Measurements from ENCODE around the gene RARB.

The RARB gene

GRCh38 chr3:25592510-25592968 lies 164.5 kb downstream of the RARB start:
- Histone ChIP-seq H3K27me3 (replicated peaks) (no peaks in the 10 kb centered on the region), H3K27ac (peak overlapping the region; percentile 81), H3K36me3 (replicated peaks) (peaks cover 35% of the 10 kb centered on the region), H3K4me3 (ENCODE audit: low read depth, low read length) (no peak overlapping the region)
- in situ Hi-C loops (cut with HindIII; ENCODE audit: low pct_ligation_motif_present, low sequenced_read_pairs): no loop called here
- DNase-seq: peak; percentile 90
- TF ChIP-seq CTCF (IDR thresholded peaks at IDR 0.05; ENCODE audit: low read depth, low read length, missing control alignments): peak; percentile 66

- DNase-seq: no peak
- TF ChIP-seq CTCF (IDR thresholded peaks at IDR 0.05; ENCODE audit: low read depth, low read length, missing control alignments): no peak
- no peak overlapping the region for H3K4me3 ChIP-seq (ENCODE audit: low read depth, low read length)
- H3K27ac ChIP-seq: peak overlapping the region; percentile 81
- no peaks in the 10 kb centered on the region for H3K27me3 ChIP-seq (replicated peaks)
- in situ Hi-C loops (cut with HindIII; ENCODE audit: low pct_ligation_motif_present, low sequenced_read_pairs): no loop called here
- peaks cover 40% of the 10 kb centered on the region for H3K36me3 ChIP-seq (replicated peaks)
Observed at GRCh38 chr3:25593001-25593400, 164.9 kb downstream of the RARB start.

- in situ Hi-C loops (cut with HindIII; ENCODE audit: low pct_ligation_motif_present, low sequenced_read_pairs): no loop called here
- H3K27me3 ChIP-seq (replicated peaks): no peaks in the 10 kb centered on the region
- peaks cover 45% of the 10 kb centered on the region for H3K36me3 ChIP-seq (replicated peaks)
- no peak overlapping the region for H3K4me3 ChIP-seq (ENCODE audit: low read depth, low read length)
- DNase-seq: peak; percentile 70
- H3K27ac ChIP-seq: peak overlapping the region; percentile 81
- peak; percentile 64 for TF ChIP-seq CTCF (IDR thresholded peaks at IDR 0.05; ENCODE audit: low read depth, low read length, missing control alignments)
Observed at GRCh38 chr3:25594007-25594502, 166.0 kb downstream of the RARB start.

GRCh38 chr3:25597535-25598101 lies 169.6 kb downstream of the RARB start:
- H3K27ac ChIP-seq: no peak overlapping the region
- H3K36me3 ChIP-seq (replicated peaks): peaks cover 44% of the 10 kb centered on the region
- H3K27me3 ChIP-seq (replicated peaks): no peaks in the 10 kb centered on the region
- no peak for DNase-seq
- H3K4me3 ChIP-seq (ENCODE audit: low read depth, low read length): no peak overlapping the region
- TF ChIP-seq CTCF (IDR thresholded peaks at IDR 0.05; ENCODE audit: low read depth, low read length, missing control alignments): no peak
- in situ Hi-C loops (cut with HindIII; ENCODE audit: low pct_ligation_motif_present, low sequenced_read_pairs): no loop called here

DNA sequence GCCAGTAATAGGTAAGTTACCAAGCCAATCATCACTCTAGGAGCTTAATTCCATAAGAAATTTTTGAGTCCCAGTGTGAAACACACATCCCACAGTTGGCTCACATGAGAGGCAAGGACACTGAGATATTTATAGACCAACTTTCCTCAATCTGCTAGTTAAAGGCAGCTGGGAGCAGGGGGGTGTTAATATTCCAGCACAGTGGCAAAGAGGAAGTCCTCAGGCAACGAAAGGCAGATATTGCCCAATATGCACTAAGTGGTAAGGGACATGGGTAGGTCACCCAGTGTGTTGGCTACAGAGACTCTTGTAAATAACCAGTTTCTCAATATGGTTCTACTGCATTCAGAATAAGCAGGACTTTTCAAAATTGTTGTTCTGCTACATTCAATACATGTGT lies 175.6 kb downstream of the RARB start:
- in situ Hi-C loops (cut with HindIII; ENCODE audit: low pct_ligation_motif_present, low sequenced_read_pairs): no loop called here
- Histone ChIP-seq H3K27ac (peak overlapping the region; percentile 76), H3K36me3 (replicated peaks) (peaks cover 17% of the 10 kb centered on the region), H3K27me3 (replicated peaks) (no peaks in the 10 kb centered on the region), H3K4me3 (ENCODE audit: low read depth, low read length) (no peak overlapping the region)
- DNase-seq: peak; percentile 41
- TF ChIP-seq CTCF (IDR thresholded peaks at IDR 0.05; ENCODE audit: low read depth, low read length, missing control alignments): no peak
